Parathyroid adenoma (tissue), 2 donors: Measurements from ENCODE around the gene STK33.

ENCODE experiments used
- H2AFZ ChIP-seq: fragments of 300-600 bp; sonication (generic); one replicate; pipeline ENCODE4 v1.7.0; 2017; ENCODE audit warnings: antibody characterized with exemption, mild to moderate bottlenecking
- H3K27ac ChIP-seq: fragments of 300-600 bp; sonication (generic); one replicate; pipeline ENCODE4 v1.7.0; 2017
- H3K27me3 ChIP-seq: fragments of 300-600 bp; sonication (generic); one replicate; pipeline ENCODE4 v1.7.0; 2017; ENCODE audit warnings: low read length; ENCODE audit not compliant: control insufficient read depth, insufficient read depth
- H3K36me3 ChIP-seq: fragments of 300-600 bp; sonication (generic); one replicate; pipeline ENCODE4 v1.7.0; 2017; ENCODE audit warnings: low read length; ENCODE audit not compliant: control insufficient read depth, insufficient read depth
- H3K4me1 ChIP-seq: fragments of 300-600 bp; sonication (generic); one replicate; pipeline ENCODE4 v1.7.0; 2017; ENCODE audit warnings: control low read depth
- H3K4me2 ChIP-seq: fragments of 300-600 bp; sonication (generic); one replicate; pipeline ENCODE4 v1.7.0; 2017; ENCODE audit warnings: low read length
- H3K4me3 ChIP-seq: fragments of 300-600 bp; sonication (generic); one replicate; pipeline ENCODE4 v1.7.0; 2017; ENCODE audit warnings: low read depth, low read length
- H3K79me2 ChIP-seq: fragments of 300-600 bp; sonication (generic); one replicate; pipeline ENCODE4 v1.7.0; 2017; ENCODE audit warnings: control low read depth
- H3K9ac ChIP-seq: fragments of 300-600 bp; sonication (generic); one replicate; pipeline ENCODE4 v1.7.0; 2017; ENCODE audit warnings: mild to moderate bottlenecking
- H3K9me3 ChIP-seq: fragments of 300-600 bp; sonication (generic); one replicate; pipeline ENCODE4 v1.7.0; 2017; ENCODE audit warnings: low read length; ENCODE audit not compliant: control insufficient read depth
- TF ChIP-seq, protein P1 (sequence below): fragments of 300-600 bp; sonication (generic); IDR thresholded peaks from one replicate; pipeline ENCODE4 v1.7.0; 2017; ENCODE audit warnings: antibody characterized with exemption, mild to moderate bottlenecking
- donor health status: primary hyperparathyroidism.

Gene STK33

GRCh38 chr11:8382436-8383053 is 211.5 kb downstream of the STK33 start:
- no peak overlapping the region for H3K4me3 ChIP-seq
- no peak overlapping the region for H3K27ac ChIP-seq
- no peaks in the 10 kb centered on the region for H3K27me3 ChIP-seq
- no peak overlapping the region for H3K4me2 ChIP-seq
- no peaks in the 10 kb centered on the region for H3K9me3 ChIP-seq
- no peak overlapping the region for H3K9ac ChIP-seq
- H3K79me2 ChIP-seq = no peaks in the 10 kb centered on the region
- TF ChIP-seq, protein P1, sequence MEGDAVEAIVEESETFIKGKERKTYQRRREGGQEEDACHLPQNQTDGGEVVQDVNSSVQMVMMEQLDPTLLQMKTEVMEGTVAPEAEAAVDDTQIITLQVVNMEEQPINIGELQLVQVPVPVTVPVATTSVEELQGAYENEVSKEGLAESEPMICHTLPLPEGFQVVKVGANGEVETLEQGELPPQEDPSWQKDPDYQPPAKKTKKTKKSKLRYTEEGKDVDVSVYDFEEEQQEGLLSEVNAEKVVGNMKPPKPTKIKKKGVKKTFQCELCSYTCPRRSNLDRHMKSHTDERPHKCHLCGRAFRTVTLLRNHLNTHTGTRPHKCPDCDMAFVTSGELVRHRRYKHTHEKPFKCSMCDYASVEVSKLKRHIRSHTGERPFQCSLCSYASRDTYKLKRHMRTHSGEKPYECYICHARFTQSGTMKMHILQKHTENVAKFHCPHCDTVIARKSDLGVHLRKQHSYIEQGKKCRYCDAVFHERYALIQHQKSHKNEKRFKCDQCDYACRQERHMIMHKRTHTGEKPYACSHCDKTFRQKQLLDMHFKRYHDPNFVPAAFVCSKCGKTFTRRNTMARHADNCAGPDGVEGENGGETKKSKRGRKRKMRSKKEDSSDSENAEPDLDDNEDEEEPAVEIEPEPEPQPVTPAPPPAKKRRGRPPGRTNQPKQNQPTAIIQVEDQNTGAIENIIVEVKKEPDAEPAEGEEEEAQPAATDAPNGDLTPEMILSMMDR = no peak
- no peak overlapping the region for H2AFZ ChIP-seq
- peaks cover 7% of the 10 kb centered on the region for H3K4me1 ChIP-seq
- no peaks in the 10 kb centered on the region for H3K36me3 ChIP-seq

DNA sequence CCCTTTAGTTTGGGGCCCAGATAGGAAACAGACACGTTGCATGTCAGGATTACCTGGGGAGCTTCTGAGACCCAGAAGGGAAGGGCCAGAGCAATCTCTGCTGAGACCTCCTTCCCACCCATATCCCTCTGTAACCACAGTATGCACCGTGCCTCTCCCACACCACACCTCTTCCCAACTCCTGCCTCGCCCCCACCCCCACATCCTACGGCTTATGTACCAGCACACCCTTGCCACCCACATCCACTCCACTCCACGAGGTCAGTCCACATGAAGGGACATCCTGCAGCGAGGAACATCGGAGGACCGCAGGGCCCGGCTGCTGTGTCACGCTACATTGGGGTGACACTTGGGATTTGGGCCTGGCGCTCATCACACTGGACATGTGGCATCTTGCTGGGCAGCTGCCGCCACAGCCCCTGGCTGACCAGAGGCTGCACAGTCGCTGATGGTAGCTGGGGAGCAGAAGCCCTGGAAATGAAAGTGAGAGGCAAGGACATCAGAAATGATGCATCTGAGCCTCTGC is 212.1 kb downstream of the STK33 start:
- Histone ChIP-seq H3K4me1 (peaks cover 7% of the 10 kb centered on the region), H3K79me2 (no peaks in the 10 kb centered on the region), H3K9me3 (no peaks in the 10 kb centered on the region), H3K36me3 (no peaks in the 10 kb centered on the region), H3K27me3 (no peaks in the 10 kb centered on the region), H2AFZ (no peak overlapping the region), H3K4me3 (no peak overlapping the region), H3K27ac (no peak overlapping the region), H3K9ac (no peak overlapping the region), H3K4me2 (no peak overlapping the region)
- TF ChIP-seq, protein P1 = no peak

DNA sequence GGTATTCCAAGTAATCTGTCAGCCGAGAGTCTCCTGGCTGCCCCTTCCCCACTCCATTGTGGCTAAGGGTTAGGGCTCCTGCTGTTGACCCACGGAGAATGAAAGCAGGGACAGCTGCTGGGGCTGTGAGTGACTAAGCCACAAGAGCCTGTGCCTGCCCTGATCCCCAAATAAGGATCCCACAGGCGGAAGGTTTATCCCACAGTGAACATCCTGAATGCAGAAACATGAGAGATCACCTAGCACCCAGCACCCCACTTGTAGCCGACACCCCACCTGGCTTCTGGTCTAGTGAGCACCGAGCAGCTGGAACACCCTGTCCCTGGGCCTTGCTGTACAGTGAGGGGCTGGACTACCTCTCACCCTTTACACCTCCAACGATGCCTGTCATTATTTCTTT is 212.7 kb downstream of the STK33 start:
- Histone ChIP-seq H3K4me2 (no peak overlapping the region), H3K4me3 (no peak overlapping the region), H3K79me2 (no peaks in the 10 kb centered on the region), H3K27ac (no peak overlapping the region), H3K36me3 (no peaks in the 10 kb centered on the region), H3K9ac (no peak overlapping the region), H3K4me1 (peaks cover 7% of the 10 kb centered on the region), H3K27me3 (no peaks in the 10 kb centered on the region), H3K9me3 (no peaks in the 10 kb centered on the region), H2AFZ (no peak overlapping the region)
- TF ChIP-seq, protein P1 = no peak

DNA sequence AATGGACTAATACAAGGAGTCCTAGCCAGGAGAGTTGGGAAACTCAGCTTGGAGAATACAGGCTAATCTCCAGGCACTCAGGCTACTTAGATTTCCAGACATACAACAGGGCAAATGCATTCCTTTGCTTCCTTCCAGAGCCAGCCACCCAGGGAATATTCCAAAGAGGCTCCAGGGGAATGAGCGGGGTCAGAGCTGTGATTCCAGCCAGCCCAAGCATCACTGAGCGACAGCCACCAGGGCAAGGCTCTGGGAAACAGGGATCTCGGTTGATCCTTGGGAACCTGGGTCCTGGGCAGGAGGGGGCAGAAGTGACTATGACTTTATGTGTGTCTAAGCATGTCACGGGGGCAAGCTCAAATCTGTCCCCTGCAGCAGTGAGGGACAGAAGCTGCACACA is 218.1 kb downstream of the STK33 start:
- Histone ChIP-seq H3K27me3 (no peaks in the 10 kb centered on the region), H3K4me3 (no peak overlapping the region), H3K4me2 (no peak overlapping the region), H3K4me1 (no peaks in the 10 kb centered on the region), H3K79me2 (no peaks in the 10 kb centered on the region), H3K36me3 (no peaks in the 10 kb centered on the region), H3K27ac (no peak overlapping the region), H2AFZ (no peak overlapping the region), H3K9me3 (no peaks in the 10 kb centered on the region), H3K9ac (no peak overlapping the region)
- TF ChIP-seq, protein P1 = no peak

DNA sequence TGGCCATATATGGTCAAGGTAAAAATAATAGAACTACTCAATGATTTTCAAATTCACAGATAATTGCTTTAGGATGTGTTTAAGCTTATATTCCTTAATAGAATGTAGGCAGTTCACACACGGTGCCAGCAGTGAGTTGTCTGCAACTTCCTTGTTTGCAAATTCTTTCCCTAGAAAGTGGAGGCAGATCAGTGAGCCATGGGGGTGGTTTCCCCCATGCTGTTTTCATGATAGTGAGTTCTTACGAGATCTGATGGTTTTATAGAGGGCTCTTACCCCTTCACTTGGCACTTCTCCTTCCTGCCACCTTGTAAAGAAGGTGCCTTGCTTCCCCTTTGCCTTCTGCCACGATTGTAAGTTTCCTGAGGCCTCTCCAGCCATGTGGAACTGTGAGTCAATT is 218.6 kb downstream of the STK33 start:
- H3K9me3 ChIP-seq = no peaks in the 10 kb centered on the region
- no peaks in the 10 kb centered on the region for H3K36me3 ChIP-seq
- TF ChIP-seq, protein P1 = no peak
- H3K27me3 ChIP-seq = no peaks in the 10 kb centered on the region
- H3K27ac ChIP-seq = no peak overlapping the region
- no peaks in the 10 kb centered on the region for H3K4me1 ChIP-seq
- H3K4me3 ChIP-seq = no peak overlapping the region
- H3K9ac ChIP-seq = no peak overlapping the region
- no peak overlapping the region for H2AFZ ChIP-seq
- H3K4me2 ChIP-seq = no peak overlapping the region
- H3K79me2 ChIP-seq = no peaks in the 10 kb centered on the region
